Prostate gland (tissue), 2 donors: ENCODE results near the gene DAPK1.

Experiments used
- CTCF ChIP-seq, 4 experiments: fragments of 200-600 bp in 2 of 4; fragments of 450-650 bp in 2 of 4; sonication (generic) in 2 of 4; IDR thresholded peaks; 1 replicate in 3 of 4; 2 replicates in 1 of 4; pipeline ENCODE4 v1.5.1; 2016 to 2019; ENCODE audit warnings: antibody characterized with exemption in 4 of 4, mild to moderate bottlenecking in 2 of 4, moderate library complexity in 2 of 4
- POLR2AphosphoS5 ChIP-seq: sonication (generic); formaldehyde crosslinking; IDR thresholded peaks from one replicate; pipeline ENCODE4 v1.6.1; 2017; ENCODE audit warnings: antibody characterized with exemption

DNA sequence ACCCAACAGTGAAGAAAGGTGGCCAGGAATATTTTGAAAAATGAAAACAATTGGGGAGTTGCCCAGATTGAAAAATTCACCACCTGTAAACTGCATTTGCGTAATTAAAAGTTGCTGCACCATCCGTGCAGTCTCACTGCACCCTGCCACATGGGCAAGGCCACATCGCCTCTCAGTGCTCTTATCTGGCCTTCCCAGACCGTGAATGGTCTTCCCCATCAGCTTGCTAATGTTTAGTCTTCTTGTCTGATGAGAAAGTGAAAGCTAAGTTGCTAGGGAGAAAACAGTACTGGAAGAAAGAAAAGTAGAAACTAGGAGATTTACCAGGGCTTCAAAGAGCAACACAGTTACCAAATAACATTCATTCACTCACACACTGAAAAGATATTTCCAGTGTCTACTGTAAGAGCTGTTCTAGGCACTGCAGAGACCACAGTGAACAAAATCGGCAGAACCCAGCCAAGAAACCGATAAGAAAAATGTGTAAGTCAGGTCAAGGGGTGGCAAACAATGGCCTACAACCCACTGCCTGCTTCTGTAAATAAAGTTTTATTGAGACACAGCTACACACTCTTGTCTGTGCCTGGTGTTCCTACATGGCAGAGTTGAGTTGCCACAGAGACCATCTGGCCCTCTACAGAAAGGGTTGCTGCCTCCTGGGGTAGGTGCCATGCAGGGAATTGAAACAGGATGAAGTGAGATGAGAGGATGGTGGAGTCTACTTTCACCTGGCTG, 177.1 kb downstream of the DAPK1 start:
- TF ChIP-seq CTCF (IDR thresholded peaks at IDR 0.05) = no peak
- TF ChIP-seq POLR2AphosphoS5 = no peak
